HG02798 (cell line): ENCODE measurements around the gene ABHD17A.
"Not testable (repeated sequence)": the region's sequence is repeated elsewhere in the genome, so short reads cannot be mapped to it uniquely, and the experiment has no call there.

Source experiments
- ATAC-seq: cut with Tn5 transposase; IDR thresholded peaks from one replicate; pipeline ENCODE4 v1.9.1; 2021; ENCODE audit warnings: mild to moderate bottlenecking; ENCODE audit not compliant: unreplicated experiment, poor library complexity

The ABHD17A gene

DNA sequence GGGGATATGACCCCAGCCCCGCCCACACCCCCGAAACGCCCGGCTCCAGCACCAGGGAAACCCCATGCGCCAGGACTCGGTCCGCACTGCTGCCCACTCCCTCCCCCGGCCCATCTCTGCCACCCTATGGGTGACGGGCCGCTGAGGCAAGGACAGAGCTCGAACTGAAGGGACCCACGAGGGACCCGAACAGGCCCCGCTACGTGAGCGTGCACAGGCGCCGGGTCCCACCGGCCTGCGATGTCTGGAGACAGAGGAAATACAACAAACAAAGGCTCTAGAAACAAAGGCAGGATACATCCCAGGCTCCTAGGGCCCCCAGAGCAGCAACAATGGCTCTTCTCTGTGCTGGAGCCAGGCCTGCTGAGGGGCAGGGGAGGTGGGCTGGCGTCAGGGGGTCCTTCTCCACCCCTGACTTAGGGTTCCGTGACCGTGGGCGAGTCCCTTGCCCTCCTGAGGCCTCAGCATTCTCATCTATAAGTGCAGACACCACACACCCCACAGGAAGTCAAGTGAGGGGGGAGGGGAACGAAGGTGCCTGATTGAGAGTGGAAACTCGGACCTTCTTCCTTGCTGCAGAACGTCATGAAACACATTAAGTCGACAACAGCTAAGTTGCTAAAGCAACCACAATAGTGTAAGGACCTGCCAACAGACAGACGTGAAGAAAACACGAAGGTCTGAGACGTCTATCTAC, 3.1 kb downstream of the ABHD17A start:
- no peak for ATAC-seq

DNA sequence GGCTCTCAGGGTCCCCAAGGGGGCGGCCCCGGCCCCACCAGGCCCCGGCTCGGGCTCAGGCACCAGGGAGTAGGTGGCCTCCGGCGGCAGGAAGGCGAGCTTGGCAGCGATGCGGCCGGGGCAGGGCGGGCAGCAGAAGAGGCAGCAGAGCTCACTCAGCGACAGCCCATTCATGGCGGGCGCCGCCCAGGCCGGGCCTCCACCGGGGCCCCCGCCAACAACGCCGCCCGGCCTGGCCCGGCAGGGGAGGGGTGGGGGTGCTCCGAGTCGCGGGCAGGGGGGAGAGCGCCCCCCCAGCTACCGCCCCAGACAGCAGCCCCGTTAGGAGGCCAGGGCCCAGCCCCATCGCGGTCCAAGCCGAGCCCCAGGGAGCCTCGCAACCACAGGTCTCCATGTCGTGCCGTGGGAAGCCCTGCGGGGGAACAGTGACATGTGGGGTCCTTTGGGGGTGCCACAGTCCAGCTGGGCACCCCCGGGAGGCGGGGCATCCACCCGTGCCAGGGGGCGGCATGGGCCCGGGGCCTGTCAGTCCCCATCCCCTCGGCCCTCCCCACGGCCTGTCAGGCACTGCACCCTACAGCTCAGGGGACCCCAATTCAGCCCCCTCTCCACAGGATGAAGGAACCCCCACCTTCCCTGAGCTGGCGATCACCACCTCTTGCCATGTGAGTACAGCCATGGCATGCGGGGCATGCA, 3.8 kb downstream of the ABHD17A start:
- ATAC-seq, result not testable (repeated sequence)

DNA sequence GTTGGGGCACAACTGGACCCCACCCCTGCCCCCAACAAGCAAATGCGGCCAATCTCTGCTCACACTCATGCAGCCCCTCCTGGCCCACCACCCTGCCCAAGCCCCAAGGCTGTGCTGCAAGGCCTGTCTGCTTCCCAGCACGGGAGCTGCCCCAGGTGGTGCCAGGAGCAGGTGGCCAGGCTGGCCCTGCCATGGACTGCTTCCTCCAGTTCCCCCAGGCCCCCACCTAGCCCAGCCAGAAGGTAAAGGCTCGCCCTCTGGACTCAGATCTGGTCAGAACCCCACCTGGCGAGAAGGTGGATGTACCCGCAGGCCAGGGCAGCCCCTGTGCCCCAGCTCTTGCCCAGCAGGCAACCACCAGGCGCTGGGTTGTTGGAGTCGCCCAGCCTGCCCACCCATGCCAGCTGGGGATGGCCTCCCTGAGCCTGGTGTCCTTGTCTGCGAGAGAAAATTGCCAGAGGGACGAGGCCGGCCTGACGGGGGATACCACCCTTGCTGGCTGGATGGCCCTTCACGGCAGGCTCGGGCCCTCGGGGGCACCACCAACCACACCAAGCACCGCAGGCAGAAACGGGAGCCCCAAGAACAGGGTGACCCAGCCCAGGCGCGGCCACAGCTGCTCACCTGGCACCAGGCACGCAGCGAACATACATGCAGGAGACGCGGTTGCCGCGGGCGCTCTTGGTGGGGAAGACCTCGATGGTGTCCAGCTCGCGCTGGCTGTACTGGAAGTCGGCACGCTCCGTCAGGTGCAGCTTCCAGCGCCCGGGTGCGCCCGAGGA, 4.5 kb downstream of the ABHD17A start:
- ATAC-seq, result no peak

DNA sequence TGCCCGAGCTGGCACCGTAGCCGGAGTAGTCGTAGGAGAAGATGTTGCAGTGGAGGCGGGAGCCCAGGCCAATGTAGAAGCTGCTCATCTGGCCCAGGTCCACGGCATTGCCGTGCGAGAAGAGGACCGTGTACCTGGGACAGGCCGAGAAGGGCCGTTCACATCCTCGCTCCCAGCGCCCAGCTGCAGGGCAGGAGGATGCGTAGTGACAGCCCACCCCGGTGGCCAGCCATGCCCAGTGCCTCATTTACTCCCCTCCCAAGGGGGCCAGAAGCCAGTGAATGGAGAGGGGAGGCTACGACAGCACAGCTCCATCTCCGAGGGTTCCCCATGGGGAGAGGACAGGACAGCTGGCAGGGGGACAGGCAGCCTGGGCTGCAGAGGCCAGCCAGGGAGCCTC, 5.3 kb downstream of the ABHD17A start:
- not testable (repeated sequence) for ATAC-seq

DNA sequence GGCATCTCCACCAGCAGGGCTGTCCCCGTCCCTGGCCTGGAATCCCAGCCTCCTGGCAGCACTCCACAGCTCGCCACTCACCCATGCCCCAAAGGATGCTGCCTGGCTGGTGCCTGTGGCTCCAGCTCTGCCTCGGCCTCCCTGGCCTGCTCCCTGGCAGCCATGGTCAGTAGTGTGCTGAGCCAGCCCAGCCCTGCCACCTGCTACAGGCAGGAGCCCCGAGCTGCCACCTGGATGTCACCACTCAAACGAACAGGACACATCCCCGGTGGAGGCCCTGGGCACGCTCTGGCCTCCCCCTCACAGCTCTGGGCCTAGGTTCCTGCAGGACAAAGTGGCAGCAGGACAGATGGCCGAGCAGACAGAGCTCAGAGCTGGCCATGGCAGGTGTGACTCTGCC, 6.7 kb downstream of the ABHD17A start:
- not testable (repeated sequence) for ATAC-seq

DNA sequence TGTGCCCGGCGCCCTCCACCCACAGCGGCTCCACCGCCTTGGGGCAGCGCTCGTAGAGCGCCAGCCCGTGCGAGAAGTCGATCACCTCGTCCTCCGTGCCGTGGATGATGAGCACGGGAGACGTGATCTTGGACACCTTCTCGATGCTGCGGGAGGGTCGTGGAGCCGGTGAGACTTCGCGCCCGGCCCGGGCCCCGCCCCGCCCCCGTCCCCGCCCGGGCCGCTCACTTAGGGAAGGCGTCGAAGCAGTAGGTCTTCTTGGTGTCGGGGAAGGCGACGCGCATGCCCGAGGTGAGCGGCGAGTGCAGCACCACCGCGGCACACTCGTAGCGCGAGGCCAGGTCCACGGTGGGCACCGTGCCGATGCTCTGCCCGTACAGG, 8.0 kb downstream of the ABHD17A start:
- ATAC-seq, result not testable (repeated sequence)

DNA sequence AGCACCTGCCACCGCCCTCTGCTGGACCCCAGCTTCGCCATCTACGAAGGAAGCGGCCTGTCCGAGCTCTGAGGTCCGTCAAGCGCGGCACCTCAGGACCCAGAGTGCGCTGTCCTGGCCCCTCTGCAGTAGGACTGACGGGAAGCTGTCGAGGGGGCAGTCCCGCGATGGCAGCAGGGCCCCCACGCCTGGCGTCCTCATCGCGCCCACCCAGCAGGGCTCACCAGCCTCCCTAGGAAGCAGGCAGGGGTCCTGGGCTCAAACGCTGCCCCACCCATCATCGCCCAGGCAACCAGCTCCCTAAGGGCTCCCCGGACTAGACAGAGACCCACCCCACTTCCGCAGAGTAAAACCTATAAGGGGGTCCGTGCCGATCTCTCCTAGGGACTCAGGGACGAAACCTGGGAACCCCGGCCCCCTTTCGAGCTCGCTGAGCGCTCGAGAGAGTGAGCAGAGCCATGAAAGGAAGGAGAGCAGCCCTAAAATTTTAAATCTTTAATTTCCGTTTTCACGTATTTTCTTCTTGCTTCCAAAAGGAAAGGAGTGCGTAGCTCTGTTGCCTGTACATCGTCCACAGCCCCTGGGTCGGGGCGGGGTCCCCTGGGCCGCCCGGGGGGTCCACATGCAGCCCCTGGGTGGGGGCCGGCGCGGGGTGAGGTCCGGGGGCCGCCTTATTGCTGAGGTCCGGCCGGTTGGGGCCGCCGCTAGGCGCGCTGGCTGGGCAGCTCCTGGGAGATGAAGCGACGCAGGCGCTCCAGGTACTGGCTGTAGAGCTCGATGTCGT, 8.6 kb downstream of the ABHD17A start:
- ATAC-seq, result not testable (repeated sequence)

DNA sequence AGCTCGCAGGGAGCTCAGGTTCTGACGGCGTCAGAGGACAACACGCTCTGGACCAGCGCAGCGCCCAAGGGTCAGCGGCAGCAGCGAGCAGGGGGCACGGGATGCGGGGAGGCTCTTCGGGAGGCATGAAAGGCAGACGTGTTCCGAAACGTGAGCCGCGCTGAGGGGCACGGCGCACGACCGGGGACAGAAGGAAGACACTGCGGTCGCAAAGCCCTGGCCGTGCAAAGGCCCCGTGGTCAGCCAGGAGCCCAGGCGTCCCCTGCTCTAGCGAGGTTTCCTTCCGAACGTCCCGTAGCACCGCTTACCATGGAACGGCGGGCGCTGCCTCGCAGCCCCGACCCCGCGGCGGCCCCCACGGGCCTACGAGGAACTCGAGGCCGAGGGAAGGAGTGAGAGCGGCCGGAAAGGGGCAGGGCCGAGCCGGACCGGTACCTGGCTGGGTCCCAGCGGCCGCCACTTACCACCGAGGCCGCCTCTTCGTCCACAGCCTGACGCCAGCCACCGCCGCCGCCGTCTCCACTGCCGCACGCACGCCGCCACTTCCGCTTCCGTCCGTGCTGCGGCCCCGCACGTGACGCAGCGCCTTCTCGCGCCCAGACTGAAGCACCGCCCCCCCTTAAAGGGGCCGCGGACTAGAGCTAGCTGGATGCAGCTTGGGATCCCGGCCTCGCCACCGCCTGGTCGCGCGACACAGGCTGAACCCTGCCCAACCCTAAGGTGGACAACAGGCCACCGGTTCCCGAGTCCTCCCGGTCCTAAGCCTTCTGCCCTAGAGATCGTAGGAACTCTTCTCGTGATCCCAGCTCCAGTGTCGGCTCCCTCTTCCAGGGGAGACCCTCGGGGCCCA, 9.4 kb downstream of the ABHD17A start:
- peak; percentile 92 for ATAC-seq

DNA sequence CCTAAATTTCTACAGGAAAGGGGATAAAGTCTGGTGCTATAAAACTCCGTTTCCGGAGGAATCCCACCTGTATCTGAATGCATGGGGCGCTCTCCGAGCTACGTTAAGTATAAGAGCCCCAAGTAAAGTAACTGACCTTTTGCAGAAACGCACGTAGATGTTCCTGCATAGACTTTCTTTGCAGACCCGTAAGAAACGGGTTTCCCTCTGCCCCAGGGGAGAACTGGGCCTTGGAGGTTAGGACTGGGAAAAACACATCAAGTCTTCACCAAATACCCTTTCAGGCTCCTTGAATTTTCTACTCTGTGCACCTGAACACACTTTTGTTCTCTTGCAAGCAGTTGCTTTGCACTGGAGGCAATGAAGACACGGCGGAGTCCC, 10.0 kb downstream of the ABHD17A start:
- not testable (repeated sequence) for ATAC-seq

DNA sequence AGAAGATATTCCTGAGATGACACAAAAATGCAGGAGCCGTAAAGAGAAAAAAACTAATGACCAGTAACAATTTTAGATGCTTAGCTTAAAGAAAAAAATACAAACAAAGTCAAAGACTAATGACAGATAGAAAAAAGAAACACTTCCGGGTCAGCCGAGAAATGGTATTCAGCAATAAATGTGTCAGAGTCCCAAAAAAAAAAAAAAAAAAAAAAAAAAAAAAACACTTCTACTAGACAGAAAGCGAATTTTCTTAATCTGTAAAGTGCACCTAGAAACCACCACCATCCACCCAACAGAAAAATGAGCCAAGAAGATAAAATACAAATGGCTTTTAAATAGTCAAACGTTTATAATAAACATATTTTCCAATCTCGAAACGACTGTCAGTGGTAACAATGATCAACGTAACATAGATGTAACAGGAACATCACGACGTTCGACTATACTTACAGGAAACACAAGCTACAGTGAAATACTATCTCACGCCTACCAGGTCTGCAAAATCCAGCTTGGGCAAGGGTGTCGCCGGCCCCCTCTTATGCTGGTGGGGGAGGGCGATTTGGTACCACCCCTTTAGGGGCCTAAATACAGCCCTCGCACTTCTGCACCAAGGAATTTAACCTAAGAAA, 10.6 kb downstream of the ABHD17A start:
- ATAC-seq, result no peak

DNA sequence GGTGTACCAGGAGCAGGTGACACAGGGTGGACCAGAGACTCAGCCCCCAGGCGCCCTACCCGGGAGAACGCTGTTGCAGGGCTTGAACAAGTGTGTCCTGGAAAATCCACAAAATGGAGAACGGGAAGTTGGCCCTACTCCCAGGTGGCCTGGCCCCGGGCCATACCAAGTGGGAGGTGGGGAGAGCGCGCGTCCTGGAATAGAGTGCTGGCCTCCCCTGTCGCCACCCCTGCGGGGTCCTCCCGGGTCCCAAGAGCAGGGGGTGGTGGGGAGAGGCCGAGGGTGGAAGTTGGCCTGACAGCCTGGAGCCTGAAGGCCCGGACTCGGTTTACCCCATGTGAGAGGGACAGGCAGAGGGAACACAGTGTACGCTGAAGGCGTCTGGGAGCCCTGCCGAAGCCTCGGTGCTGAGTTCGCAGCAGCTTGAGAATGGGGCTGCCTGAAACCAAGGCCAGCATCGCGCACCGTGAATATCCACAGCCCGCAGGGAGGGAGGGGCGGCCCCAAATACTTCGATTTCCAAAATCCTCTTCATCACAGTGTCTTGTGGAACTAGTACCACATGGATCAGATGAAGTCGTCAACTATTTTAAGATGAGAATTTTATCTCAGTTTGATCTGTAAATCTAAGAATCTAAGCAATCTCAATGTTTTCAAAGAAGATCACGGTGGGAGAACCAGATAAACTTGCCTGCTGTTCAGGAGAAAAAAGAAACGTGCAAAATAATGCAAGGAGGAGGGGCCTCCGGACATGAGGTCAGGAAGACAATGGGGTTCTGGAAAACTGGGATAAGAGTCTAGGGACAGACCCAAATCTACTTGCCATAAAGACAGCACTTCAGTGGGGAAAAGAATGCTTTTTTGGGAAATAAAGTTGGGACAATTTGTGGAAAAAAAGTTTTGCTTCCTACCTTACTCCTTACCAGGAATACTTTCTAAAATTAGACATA, 11.5 kb downstream of the ABHD17A start:
- ATAC-seq, result no peak

DNA sequence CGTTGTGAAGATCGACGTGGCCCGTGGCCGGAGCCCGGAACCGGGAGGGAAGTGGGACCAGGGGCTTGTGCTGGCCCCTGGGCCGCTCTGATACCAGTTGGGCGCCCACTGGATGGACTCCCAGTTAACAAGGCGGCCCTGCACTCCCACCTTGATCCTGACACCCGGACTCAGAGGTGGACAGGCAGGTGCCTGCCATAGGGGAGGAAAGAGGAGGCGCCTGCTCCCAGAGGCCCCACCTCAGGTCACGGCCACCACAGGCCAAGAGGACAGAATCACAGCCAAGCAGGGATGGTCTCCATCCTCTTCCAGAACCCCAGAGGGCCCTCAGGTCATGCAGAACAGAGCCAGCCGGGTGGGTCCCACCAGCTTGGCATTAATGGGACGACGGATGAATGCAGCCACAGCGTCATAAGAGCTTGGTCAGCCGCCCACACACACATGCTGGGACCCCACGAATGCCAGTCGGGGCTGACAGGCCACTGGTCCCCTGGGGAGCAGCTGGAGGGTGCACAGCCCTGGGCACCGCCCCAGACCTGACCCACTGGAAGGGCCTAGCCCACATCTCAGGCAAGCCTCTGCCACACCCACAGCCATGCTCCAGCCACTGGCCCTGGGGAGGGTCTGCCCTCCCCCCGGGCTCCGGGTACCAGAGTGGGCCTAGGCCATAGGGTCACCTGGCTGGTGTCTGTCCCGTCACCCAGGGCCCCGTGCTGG, 12.3 kb downstream of the ABHD17A start:
- no peak for ATAC-seq

DNA sequence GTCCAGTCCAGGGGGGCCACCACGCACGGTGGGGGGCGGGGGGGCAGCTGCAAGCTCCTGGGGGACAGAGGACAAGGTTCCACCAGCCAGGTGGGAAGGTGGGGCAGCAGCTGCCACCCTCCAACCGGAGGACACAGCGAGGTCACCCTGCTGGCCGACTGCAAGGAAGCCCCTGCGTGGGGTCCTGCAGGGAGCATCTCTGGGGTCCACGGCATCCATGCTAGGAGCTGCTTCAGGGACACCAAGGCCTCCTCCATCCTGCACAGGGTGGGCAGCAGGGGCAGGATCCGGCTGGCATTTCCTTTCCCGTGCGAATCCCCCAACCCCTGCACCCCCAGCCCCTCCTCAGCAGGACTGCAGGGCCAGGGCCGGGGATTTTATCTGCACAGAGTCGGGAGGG, 13.7 kb downstream of the ABHD17A start:
- ATAC-seq, result no peak

DNA sequence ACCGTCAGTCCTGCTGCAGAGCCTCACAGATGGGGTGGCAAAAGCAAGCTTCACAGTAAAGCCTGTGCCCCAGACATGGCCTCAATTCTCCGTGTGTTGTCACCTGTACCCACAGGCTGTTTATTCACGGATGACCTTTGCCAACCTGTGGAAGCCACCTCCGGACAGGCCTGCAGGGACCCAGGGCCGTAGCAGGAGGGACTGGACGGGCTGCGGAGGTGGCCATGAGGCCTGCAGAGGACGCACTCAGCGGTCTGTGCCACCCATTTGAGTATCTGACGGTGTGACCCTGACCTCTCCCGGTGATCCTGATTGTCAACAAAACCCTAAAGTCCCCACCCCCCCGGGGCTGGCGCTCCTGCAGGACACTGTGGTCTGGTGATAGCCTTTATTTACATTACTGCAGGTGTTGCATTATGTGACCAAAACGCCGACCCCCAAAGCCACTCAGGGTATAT, 14.1 kb downstream of the ABHD17A start:
- ATAC-seq, result no peak

DNA sequence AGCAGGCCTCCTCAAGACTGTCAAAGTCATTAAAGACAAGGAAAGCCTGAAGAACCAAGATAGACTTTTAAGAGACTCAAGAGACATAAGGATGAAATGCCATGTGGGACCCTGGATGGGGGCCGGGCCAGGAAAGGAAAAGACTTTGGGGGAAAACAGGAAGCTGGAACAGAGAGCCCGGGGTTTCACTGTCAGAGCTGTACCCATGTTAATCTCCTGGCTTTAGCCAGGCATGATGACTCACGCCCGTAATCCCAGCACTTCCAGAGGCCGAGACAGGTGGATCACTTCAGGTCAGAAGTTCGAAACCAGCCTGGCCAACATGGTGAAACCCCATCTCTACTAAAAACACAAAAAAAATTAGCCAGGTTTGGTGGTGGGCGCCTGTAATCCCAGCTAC, 16.3 kb downstream of the ABHD17A start:
- no peak for ATAC-seq

DNA sequence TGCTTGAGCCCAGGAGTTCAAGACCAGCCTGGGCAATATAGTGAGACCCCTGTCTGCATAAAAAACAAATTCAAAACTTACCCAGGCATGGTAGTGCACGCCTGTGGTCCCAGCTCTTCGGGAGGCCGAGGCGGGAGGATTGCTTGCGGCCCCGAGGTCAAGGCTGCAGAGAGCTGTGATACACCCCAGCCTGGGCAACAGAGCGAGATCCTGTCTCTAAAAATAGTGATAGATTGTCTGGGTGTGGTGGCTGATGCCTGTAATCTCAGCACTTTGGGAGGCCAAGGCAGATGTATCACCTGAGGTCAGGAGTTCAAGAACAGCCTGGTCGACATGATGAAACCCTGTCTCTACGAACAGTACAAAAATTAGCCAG, 18.0 kb downstream of the ABHD17A start:
- no peak for ATAC-seq

DNA sequence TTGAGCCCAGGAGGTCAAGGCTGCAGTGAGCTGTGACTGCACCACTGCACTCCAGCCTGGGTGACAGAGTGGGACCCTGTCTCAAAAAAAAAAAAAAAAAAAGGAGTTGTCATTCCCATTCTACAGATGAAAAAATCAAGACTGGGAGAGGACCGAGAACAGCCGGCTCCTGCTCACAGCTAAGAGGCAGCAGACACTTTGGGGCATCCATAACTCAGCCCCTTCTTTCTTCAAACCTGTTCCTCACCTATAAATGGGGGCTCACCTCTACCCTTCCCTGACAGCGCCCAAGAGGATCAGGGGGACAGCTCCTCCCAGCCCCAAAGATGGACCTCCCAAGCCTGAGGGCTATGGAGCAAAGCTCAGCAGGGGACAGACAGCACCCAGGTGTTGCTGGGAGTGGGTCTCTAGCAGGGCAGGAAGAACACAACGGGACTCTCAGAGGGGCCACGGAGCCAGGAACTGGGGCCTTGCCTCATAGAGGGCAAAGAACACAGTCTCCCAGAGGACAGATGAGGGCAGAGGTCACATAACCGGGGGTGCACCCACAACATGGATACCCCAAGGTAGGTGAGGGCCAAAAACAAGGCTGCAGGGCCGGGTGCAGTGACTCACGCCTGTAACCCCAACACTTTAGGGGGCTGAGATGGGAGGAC, 18.5 kb downstream of the ABHD17A start:
- no peak for ATAC-seq
